Adrenal gland (tissue), 12 donors: ENCODE measurements around the gene CST6. TPM values are rescaled to one million over a fixed set of nuclear protein-coding genes. Genes with fewer than 3 reads are reported as not detected.

Experiments
- DNase-seq, 7 donors: peaks; one replicate each; pipeline ENCODE4 v3.0.0-alpha.2; 2019 to 2020
- H3K27ac ChIP-seq, 5 donors: fragments of 200-600 bp; sonication (generic) in 4 of 5; 1 replicate in 3 of 5; 2 replicates in 2 of 5; pipeline versions ENCODE4 v1.5.1 to v1.8.0; 2016 to 2020; ENCODE audit warnings: mild to moderate bottlenecking in 1 of 5
- H3K27me3 ChIP-seq: fragments of 200-600 bp; 2 replicates; pipeline ENCODE4 v1.8.0; 2021
- H3K36me3 ChIP-seq, 2 donors: fragments of 200-600 bp; replicated peaks in 1 of 2; 1 replicate in 1 of 2; 2 replicates in 1 of 2; pipeline versions ENCODE4 v1.5.1 to v1.8.0; 2018 to 2022
- H3K4me1 ChIP-seq, 2 donors: fragments of 200-600 bp; replicated peaks in 1 of 2; 1 replicate in 1 of 2; 2 replicates in 1 of 2; pipeline versions ENCODE4 v1.5.1 to v1.8.0; 2018 to 2021
- H3K4me3 ChIP-seq, 4 donors: fragments of 200-600 bp; sonication (generic) in 3 of 4; one replicate each; pipeline ENCODE4 v1.5.1; 2016 to 2018
- H3K9me3 ChIP-seq, 3 donors: fragments of 200-600 bp; sonication (generic) in 1 of 3; replicated peaks in 1 of 3; 1 replicate in 2 of 3; 2 replicates in 1 of 3; pipeline versions ENCODE4 v1.5.1 to v1.8.0; 2016 to 2021
- CTCF ChIP-seq, 6 experiments: fragments of 450-650 bp in 4 of 6; fragments of 200-600 bp in 2 of 6; sonication (generic) in 1 of 6; IDR thresholded peaks; 1 replicate in 5 of 6; 2 replicates in 1 of 6; pipeline versions ENCODE4 v1.5.1 to v1.8.0; 2016 to 2021; ENCODE audit warnings: antibody characterized with exemption in 6 of 6, mild to moderate bottlenecking in 2 of 6, moderate library complexity in 1 of 6
- POLR2A ChIP-seq, 2 donors: fragments of 450-650 bp; IDR thresholded peaks; one replicate each; pipeline ENCODE4 v1.6.1; 2017; ENCODE audit warnings: antibody characterized with exemption in 2 of 2, mild to moderate bottlenecking in 2 of 2, moderate library complexity in 1 of 2
- WGBS, 4 donors: extraction: QIAGEN DNeasy Blood & Tissue Kit in 2 of 4; methylation state at CpG; one replicate each; pipeline versions ENCODE4 v1.1.5 to v1.1.7; 2013 to 2017; 5-methylcytosine and 5-hydroxymethylcytosine counted together
- intact Hi-C, 2 donors: fragments of 100-400 bp; cut with DNase I; formaldehyde crosslinking; loops; one replicate each; pipeline versions ENCODE4 v1.14.1 to v1.15.0; 2022 to 2023
- polyA plus RNA-seq, 3 donors: library from polyadenylated mRNA; stranded (reverse); fragments of 200-250 nt in 2 of 3; fragments of 350-450 nt in 1 of 3; fragmentation: Illumina TruSeq in 1 of 3; extraction: RNeasy Lipid Tissue Mini Kit (QIAGEN cat#74804) in 1 of 3; gene quantifications; one replicate each; pipeline ENCODE4 v1.2.3, GENCODE V29; 2013 to 2014
- total RNA-seq, 9 donors: library from RNA; depleted of rRNA in 4 of 9; stranded (reverse); fragments of >200 nt in 4 of 9; fragments of 120-200 nt in 1 of 9; fragmentation: NEBNext Ultra II Directional in 1 of 9; extraction: Animal tissue kit (Norgen Biotek cat#: 25700) in 1 of 9; gene quantifications; one replicate each; pipeline versions ENCODE4 v1.1.0 to v1.2.4, GENCODE V29; 2013 to 2023
- donor health status: healthy with polysubstance abuse.
- donor health status: Bipolar disorder and iron deficiency.
- donor health status: DM: yes; HTN: yes; CAD: no.
- donor health status: DM: no; HTN: no; CAD: no.
- donor health status: DM: no; HTN: no; CAD: no.
- donor health status: DM: yes; HTN: yes; CAD: no.

The CST6 gene
- total and polyA plus RNA-seq, 12 donors, result 0.24 to 0.55 TPM; not detected in 10

GRCh38 chr11:65965986-65966762, 45.6 kb upstream of the CST6 start:
- Histone ChIP-seq H3K27ac (no peak overlapping the region), H3K9me3 (no peaks in the 10 kb centered on the region), H3K36me3 (peaks cover 0 to 61% of the 10 kb centered on the region in 2 donors), H3K4me1 (peaks cover 12 to 21% of the 10 kb centered on the region in 2 donors), H3K4me3 (no peak overlapping the region), H3K27me3 (no peaks in the 10 kb centered on the region)
- TF ChIP-seq CTCF (IDR thresholded peaks at IDR 0.05) (no peak), POLR2A (IDR thresholded peaks at IDR 0.05) (no peak)
- WGBS, 4 donors, result 87 to 92% (median 90%) methylated on average over 22 to 36 of the region's 36 CpGs
- intact Hi-C loops, result no loop called here
- DNase-seq, result no peak

- no peak for DNase-seq
- H3K27me3 ChIP-seq, result no peaks in the 10 kb centered on the region
- peaks cover 9 to 17% of the 10 kb centered on the region in 2 donors for H3K4me1 ChIP-seq
- intact Hi-C loops, result no loop called here
- peaks cover 0 to 61% of the 10 kb centered on the region in 2 donors for H3K36me3 ChIP-seq
- no peak overlapping the region for H3K27ac ChIP-seq
- no peak for TF ChIP-seq POLR2A (IDR thresholded peaks at IDR 0.05)
- no peak for TF ChIP-seq CTCF (IDR thresholded peaks at IDR 0.05)
- H3K9me3 ChIP-seq, result no peaks in the 10 kb centered on the region
- no peak overlapping the region for H3K4me3 ChIP-seq
- 90 to 94% (median 92%) methylated on average over 30 of the region's 30 CpGs for WGBS, 4 donors
These were observed 44.4 kb upstream of the CST6 start for GRCh38 chr11:65967329-65967934.

GRCh38 chr11:65968600-65969482, 43.0 kb upstream of the CST6 start:
- Histone ChIP-seq H3K27ac (no peak overlapping the region), H3K4me3 (no peak overlapping the region), H3K4me1 (peaks cover 0 to 3% of the 10 kb centered on the region in 2 donors), H3K27me3 (no peaks in the 10 kb centered on the region), H3K9me3 (no peaks in the 10 kb centered on the region), H3K36me3 (peaks cover 0 to 64% of the 10 kb centered on the region in 2 donors)
- TF ChIP-seq CTCF (IDR thresholded peaks at IDR 0.05) (no peak), POLR2A (IDR thresholded peaks at IDR 0.05) (no peak)
- no peak for DNase-seq
- intact Hi-C loops, result no loop called here
- 82 to 88% (median 85%) methylated on average over 15 of the region's 15 CpGs for WGBS, 4 donors

GRCh38 chr11:65972116-65972515, 39.7 kb upstream of the CST6 start:
- TF ChIP-seq POLR2A (IDR thresholded peaks at IDR 0.05) (no peak), CTCF (IDR thresholded peaks at IDR 0.05) (no peak)
- H3K27ac ChIP-seq, result no peak overlapping the region
- WGBS, 4 donors, result 94 to 97% (median 95%) methylated on average over 8 of the region's 8 CpGs
- H3K4me3 ChIP-seq, result no peak overlapping the region
- DNase-seq, result no peak
- no peaks in the 10 kb centered on the region for H3K4me1 ChIP-seq
- intact Hi-C loops, result no loop called here
- no peaks in the 10 kb centered on the region for H3K27me3 ChIP-seq
- H3K36me3 ChIP-seq, result peaks cover 0 to 41% of the 10 kb centered on the region in 2 donors
- H3K9me3 ChIP-seq, result no peaks in the 10 kb centered on the region
